DND-41 (cell line): ENCODE measurements around the gene DYRK1B.

Experiments used
- EZH2 ChIP-seq: IDR thresholded peaks from 3 replicates; pipeline ENCODE4 v1.6.1; 2012; ENCODE audit warnings: borderline replicate concordance, low read depth, mild to moderate bottlenecking, moderate library complexity, low read length, inconsistent platforms; ENCODE audit not compliant: severe bottlenecking
- TF ChIP-seq, protein P1 (sequence below): IDR thresholded peaks from 2 replicates; pipeline ENCODE4 v1.5.1; 2012; ENCODE audit warnings: borderline replicate concordance, low read length, moderate library complexity, mild to moderate bottlenecking; ENCODE audit not compliant: poor library complexity, severe bottlenecking; ENCODE audit errors: extremely low read depth

DNA sequence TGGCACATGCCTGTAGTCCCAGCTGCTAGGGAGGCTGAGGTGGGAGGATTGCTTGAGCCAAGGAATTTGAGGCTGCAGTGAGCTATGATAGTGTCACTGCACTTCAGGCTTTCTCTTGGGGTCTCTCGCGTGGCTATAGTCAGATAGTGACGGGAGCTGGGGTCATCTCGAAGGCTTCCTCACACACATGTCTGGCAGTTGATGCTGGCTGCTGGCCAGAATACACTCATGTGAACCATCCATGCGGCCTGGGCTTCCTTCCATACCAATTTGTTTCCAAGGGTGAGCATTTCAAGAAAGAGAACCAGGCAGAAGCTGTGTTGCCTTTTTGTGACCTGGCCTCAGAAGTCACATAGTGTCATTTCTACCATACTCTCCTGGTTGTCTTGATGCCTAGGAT lies 28.9 kb downstream of the DYRK1B start:
- TF ChIP-seq, protein P1, sequence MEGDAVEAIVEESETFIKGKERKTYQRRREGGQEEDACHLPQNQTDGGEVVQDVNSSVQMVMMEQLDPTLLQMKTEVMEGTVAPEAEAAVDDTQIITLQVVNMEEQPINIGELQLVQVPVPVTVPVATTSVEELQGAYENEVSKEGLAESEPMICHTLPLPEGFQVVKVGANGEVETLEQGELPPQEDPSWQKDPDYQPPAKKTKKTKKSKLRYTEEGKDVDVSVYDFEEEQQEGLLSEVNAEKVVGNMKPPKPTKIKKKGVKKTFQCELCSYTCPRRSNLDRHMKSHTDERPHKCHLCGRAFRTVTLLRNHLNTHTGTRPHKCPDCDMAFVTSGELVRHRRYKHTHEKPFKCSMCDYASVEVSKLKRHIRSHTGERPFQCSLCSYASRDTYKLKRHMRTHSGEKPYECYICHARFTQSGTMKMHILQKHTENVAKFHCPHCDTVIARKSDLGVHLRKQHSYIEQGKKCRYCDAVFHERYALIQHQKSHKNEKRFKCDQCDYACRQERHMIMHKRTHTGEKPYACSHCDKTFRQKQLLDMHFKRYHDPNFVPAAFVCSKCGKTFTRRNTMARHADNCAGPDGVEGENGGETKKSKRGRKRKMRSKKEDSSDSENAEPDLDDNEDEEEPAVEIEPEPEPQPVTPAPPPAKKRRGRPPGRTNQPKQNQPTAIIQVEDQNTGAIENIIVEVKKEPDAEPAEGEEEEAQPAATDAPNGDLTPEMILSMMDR = no peak
- no peak for TF ChIP-seq EZH2
